ENCODE measurements around the gene AP5M1. TPM values are rescaled to one million over a fixed set of nuclear protein-coding genes. Genes with fewer than 3 reads are reported as not detected.

AP5M1 gene
- polyA plus RNA-seq, 1 experiment: 38.5 TPM

- ChIA-PET POLR2A (no interaction called here), CTCF (interaction anchor here (1.2 kb wide), 1 partner anchor 784 kb away, joined by 3 read pairs; no protein-coding TSS in a partner anchor)
- no peak overlapping the region for H3K27ac ChIP-seq (ENCODE audit: low read depth, low read length)
Measured at GRCh38 chr14:57274551-57274950, 5.8 kb downstream of the AP5M1 start.

GRCh38 chr14:57275023-57275664 is 6.4 kb downstream of the AP5M1 start:
- no peak for DNase-seq (ENCODE audit: low read depth, low spot score)
- TF ChIP-seq CTCF (IDR thresholded peaks at IDR 0.05; ENCODE audit: low read depth, low read length): no peak
- Histone ChIP-seq H3K4me3 (ENCODE audit: low read depth, low read length) (no peak overlapping the region), H3K27me3 (ENCODE audit: control insufficient read depth, insufficient read depth, low read length) (no peaks in the 10 kb centered on the region), H3K27ac (ENCODE audit: low read depth, low read length) (no peak overlapping the region), H3K9me3 (ENCODE audit: control insufficient read depth, insufficient read depth, low read length) (no peaks in the 10 kb centered on the region)
- POLR2A ChIA-PET: no interaction called here
- CTCF ChIA-PET: interaction anchor here (0.6 to 1.2 kb wide), 2 partner anchors 10 to 784 kb away, joined by 3 read pairs; no protein-coding TSS in a partner anchor

More at GRCh38 chr14:57274551-57274950, 5.8 kb downstream of the AP5M1 start:
- no peak for DNase-seq (ENCODE audit: low read depth, low spot score)
- H3K27me3 ChIP-seq (ENCODE audit: control insufficient read depth, insufficient read depth, low read length): no peaks in the 10 kb centered on the region
- no peak overlapping the region for H3K4me3 ChIP-seq (ENCODE audit: low read depth, low read length)
- no peak for TF ChIP-seq CTCF (IDR thresholded peaks at IDR 0.05; ENCODE audit: low read depth, low read length)
- H3K9me3 ChIP-seq (ENCODE audit: control insufficient read depth, insufficient read depth, low read length): no peaks in the 10 kb centered on the region

- ChIA-PET CTCF (no interaction called here), POLR2A (no interaction called here)
- no peaks in the 10 kb centered on the region for H3K9me3 ChIP-seq (ENCODE audit: control insufficient read depth, insufficient read depth, low read length)
- no peak for TF ChIP-seq CTCF (IDR thresholded peaks at IDR 0.05; ENCODE audit: low read depth, low read length)
- no peak overlapping the region for H3K27ac ChIP-seq (ENCODE audit: low read depth, low read length)
- DNase-seq (ENCODE audit: low read depth, low spot score): no peak
- no peak overlapping the region for H3K4me3 ChIP-seq (ENCODE audit: low read depth, low read length)
- no peaks in the 10 kb centered on the region for H3K27me3 ChIP-seq (ENCODE audit: control insufficient read depth, insufficient read depth, low read length)
Measured at GRCh38 chr14:57277062-57277461, 8.3 kb downstream of the AP5M1 start.

GRCh38 chr14:57287745-57288144 is 19.0 kb downstream of the AP5M1 start:
- Histone ChIP-seq H3K27me3 (ENCODE audit: control insufficient read depth, insufficient read depth, low read length) (no peaks in the 10 kb centered on the region), H3K27ac (ENCODE audit: low read depth, low read length) (no peak overlapping the region), H3K4me3 (ENCODE audit: low read depth, low read length) (no peak overlapping the region), H3K9me3 (ENCODE audit: control insufficient read depth, insufficient read depth, low read length) (no peaks in the 10 kb centered on the region)
- DNase-seq (ENCODE audit: low read depth, low spot score): no peak
- ChIA-PET POLR2A (no interaction called here), CTCF (no interaction called here)
- TF ChIP-seq CTCF (IDR thresholded peaks at IDR 0.05; ENCODE audit: low read depth, low read length): no peak

- DNase-seq (ENCODE audit: low read depth, low spot score): no peak
- CTCF ChIA-PET: interaction anchor here (1.6 to 2.6 kb wide), 2 partner anchors 26 to 800 kb away, joined by 5 to 15 read pairs; no protein-coding TSS in a partner anchor
- POLR2A ChIA-PET: no interaction called here
Measured at GRCh38 chr14:57290751-57291150, 22.0 kb downstream of the AP5M1 start.

More at GRCh38 chr14:57290751-57291150, 22.0 kb downstream of the AP5M1 start:
- Histone ChIP-seq H3K4me3 (ENCODE audit: low read depth, low read length) (no peak overlapping the region), H3K9me3 (ENCODE audit: control insufficient read depth, insufficient read depth, low read length) (no peaks in the 10 kb centered on the region), H3K27me3 (ENCODE audit: control insufficient read depth, insufficient read depth, low read length) (no peaks in the 10 kb centered on the region), H3K27ac (ENCODE audit: low read depth, low read length) (no peak overlapping the region)
- no peak for TF ChIP-seq CTCF (IDR thresholded peaks at IDR 0.05; ENCODE audit: low read depth, low read length)
